H1 (cell line): ENCODE results near the gene TMEM196. TPM values are rescaled to one million over a fixed set of nuclear protein-coding genes. Genes with fewer than 3 reads are reported as not detected.

Experiments
- CTCF ChIA-PET: fragments of 300-600 bp; sonication (Branson Sonifier 250); formaldehyde crosslinking; loops from one replicate; lab custom pipeline; 2021; ENCODE audit not compliant: partially characterized antibody; lab: Charles Lee
- POLR2A ChIA-PET: fragments of 300-600 bp; sonication (Branson Sonifier 250); formaldehyde crosslinking; loops from one replicate; lab custom pipeline; 2021; ENCODE audit warnings: inconsistent platforms; ENCODE audit not compliant: partially characterized antibody; lab: Charles Lee
- DNase-seq, 2 experiments: peaks; one replicate each; pipeline versions ENCODE4 v3.0.0 to v3.0.0-alpha.2; 2010 to 2022; ENCODE audit warnings: low spot score in 2 of 2, low read depth in 1 of 2, mixed read lengths in 1 of 2
- FAIRE-seq: peaks from 2 replicates; lab custom pipeline; 2011; peaks lifted over from hg19 to GRCh38; lab: Jason Lieb, UNC
- H2AFZ ChIP-seq: 2 replicates; pipeline ENCODE4 v1.8.1; 2012; ENCODE audit warnings: low read length, inconsistent platforms
- H2AK5ac ChIP-seq: 2 replicates; pipeline ENCODE4 v1.6.1; 2013; ENCODE audit warnings: low read depth, low read length
- H2BK120ac ChIP-seq: replicated peaks from 2 replicates; pipeline ENCODE3; 2013; ENCODE audit warnings: low read depth, low read length, inconsistent platforms
- H2BK12ac ChIP-seq: 2 replicates; pipeline ENCODE4 v1.6.1; 2013; ENCODE audit warnings: low read depth, low read length
- H2BK15ac ChIP-seq: 2 replicates; pipeline ENCODE4 v1.6.1; 2013; ENCODE audit warnings: low read length
- H2BK20ac ChIP-seq: 2 replicates; pipeline ENCODE4 v1.6.1; 2013; ENCODE audit warnings: low read length
- H2BK5ac ChIP-seq: 2 replicates; pipeline ENCODE4 v1.6.1; 2013; ENCODE audit warnings: low read depth, low read length
- H3K14ac ChIP-seq: 2 replicates; pipeline ENCODE4 v1.6.1; 2013; ENCODE audit warnings: inconsistent platforms; ENCODE audit not compliant: insufficient read length
- H3K18ac ChIP-seq: 2 replicates; pipeline ENCODE4 v1.6.1; 2013; ENCODE audit warnings: low read length; ENCODE audit errors: extremely low read depth
- H3K23ac ChIP-seq: 2 replicates; pipeline ENCODE4 v1.6.1; 2013; ENCODE audit warnings: inconsistent platforms; ENCODE audit not compliant: insufficient read length
- H3K23me2 ChIP-seq: 2 replicates; pipeline ENCODE4 v1.6.1; 2013; ENCODE audit warnings: low read depth, low read length
- H3K27ac ChIP-seq: 2 replicates; pipeline ENCODE4 v1.6.1; 2011; ENCODE audit warnings: low read depth, low read length, inconsistent platforms
- H3K27me3 ChIP-seq, 4 experiments: replicated peaks in 1 of 4; 1 replicate in 1 of 4; 2 replicates in 3 of 4; pipeline versions ENCODE4 v1.6.1 to v1.8.1; 2011 to 2013; ENCODE audit warnings: low read length in 3 of 4, mild to moderate bottlenecking in 3 of 4, inconsistent platforms in 2 of 4, mixed read lengths in 2 of 4, moderate library complexity in 1 of 4; ENCODE audit not compliant: control insufficient read depth in 3 of 4, insufficient read depth in 3 of 4; ENCODE audit errors: extremely low read depth in 1 of 4
- H3K36me3 ChIP-seq, 4 experiments: 2 replicates each; pipeline versions ENCODE4 v1.6.1 to v1.8.1; 2011 to 2013; ENCODE audit warnings: mild to moderate bottlenecking in 4 of 4, low read length in 3 of 4, moderate library complexity in 2 of 4, control low read depth in 1 of 4, inconsistent platforms in 1 of 4; ENCODE audit not compliant: insufficient read depth in 4 of 4, control insufficient read depth in 2 of 4
- H3K4ac ChIP-seq: replicated peaks from 2 replicates; pipeline ENCODE3; 2013; ENCODE audit warnings: low read length, low read depth, mixed read lengths, inconsistent platforms; ENCODE audit not compliant: insufficient read length
- H3K4me1 ChIP-seq, 4 experiments: replicated peaks in 1 of 4; 1 replicate in 1 of 4; 2 replicates in 3 of 4; pipeline versions ENCODE4 v1.6.1 to v1.8.1; 2011 to 2013; ENCODE audit warnings: low read length in 3 of 4, inconsistent platforms in 2 of 4, mixed read lengths in 1 of 4; ENCODE audit not compliant: insufficient read depth in 4 of 4, control insufficient read depth in 3 of 4
- H3K4me2 ChIP-seq, 2 experiments: 2 replicates each; pipeline versions ENCODE4 v1.6.1 to v1.8.1; 2011 to 2013; ENCODE audit warnings: low read depth in 2 of 2, low read length in 2 of 2, control low read depth in 1 of 2, inconsistent platforms in 1 of 2, mild to moderate bottlenecking in 1 of 2; ENCODE audit not compliant: insufficient read depth in 1 of 2
- H3K4me3 ChIP-seq, 4 experiments: fragments of 200-600, 300-600 bp in 1 of 4; sonication (generic), shearing (Covaris generic), sonication (Bioruptor Twin) in 1 of 4; 2 replicates each; pipeline versions ENCODE4 v1.5.1 to v1.8.1; 2011 to 2016; ENCODE audit warnings: low read length in 4 of 4, low read depth in 3 of 4, control low read depth in 2 of 4, inconsistent platforms in 2 of 4, mild to moderate bottlenecking in 2 of 4, mixed read lengths in 1 of 4, moderate library complexity in 1 of 4; ENCODE audit not compliant: insufficient read depth in 2 of 4; ENCODE audit errors: extremely low read depth in 1 of 4
- H3K56ac ChIP-seq: replicated peaks from 2 replicates; pipeline ENCODE3; 2013; ENCODE audit warnings: low read depth, mild to moderate bottlenecking, mixed read lengths, low read length, inconsistent platforms; ENCODE audit not compliant: insufficient read length
- H3K79me1 ChIP-seq: 2 replicates; pipeline ENCODE4 v1.6.1; 2013; ENCODE audit warnings: low read depth, low read length, control low read depth
- H3K79me2 ChIP-seq, 2 experiments: 2 replicates each; pipeline versions ENCODE4 v1.6.1 to v1.8.1; 2012 to 2013; ENCODE audit warnings: low read length in 2 of 2, mild to moderate bottlenecking in 2 of 2, inconsistent platforms in 1 of 2; ENCODE audit not compliant: insufficient read depth in 2 of 2, control insufficient read depth in 1 of 2
- H3K9ac ChIP-seq, 4 experiments: replicated peaks in 1 of 4; 1 replicate in 1 of 4; 2 replicates in 3 of 4; pipeline versions ENCODE4 v1.6.1 to v1.8.1; 2011 to 2013; ENCODE audit warnings: low read depth in 3 of 4, low read length in 3 of 4, control low read depth in 2 of 4, mild to moderate bottlenecking in 2 of 4, moderate library complexity in 2 of 4, inconsistent platforms in 1 of 4; ENCODE audit errors: extremely low read depth in 1 of 4
- H3K9me3 ChIP-seq, 2 experiments: 2 replicates each; pipeline versions ENCODE4 v1.6.1 to v1.8.1; 2012 to 2013; ENCODE audit warnings: mild to moderate bottlenecking in 2 of 2, moderate library complexity in 2 of 2, control low read depth in 1 of 2, inconsistent platforms in 1 of 2, low read depth in 1 of 2, low read length in 1 of 2, mixed read lengths in 1 of 2; ENCODE audit not compliant: insufficient read depth in 2 of 2
- H4K20me1 ChIP-seq, 2 experiments: replicated peaks in 1 of 2; 2 replicates each; pipeline versions ENCODE3 to v1.8.1; 2011 to 2013; ENCODE audit warnings: inconsistent platforms in 2 of 2, low read length in 2 of 2, mild to moderate bottlenecking in 1 of 2; ENCODE audit not compliant: insufficient read depth in 2 of 2, control insufficient read depth in 1 of 2
- H4K5ac ChIP-seq: 2 replicates; pipeline ENCODE4 v1.6.1; 2013; ENCODE audit warnings: low read length, low read depth, mixed read lengths, inconsistent platforms; ENCODE audit not compliant: insufficient read length
- H4K8ac ChIP-seq: 2 replicates; pipeline ENCODE4 v1.8.0; 2013; ENCODE audit warnings: mild to moderate bottlenecking, moderate library complexity, low read length, inconsistent platforms; ENCODE audit not compliant: insufficient read depth; ENCODE audit errors: extremely low read depth
- H4K91ac ChIP-seq: replicated peaks from 2 replicates; pipeline ENCODE3; 2013; ENCODE audit warnings: low read length, mixed read lengths, inconsistent platforms; ENCODE audit not compliant: insufficient read length
- ASH2L ChIP-seq: fragments of 200-600, 300-600 bp; sonication (generic); IDR thresholded peaks from one replicate; pipeline ENCODE4 v1.7.1; 2017; ENCODE audit warnings: low read length
- ATF3 ChIP-seq: IDR thresholded peaks from 2 replicates; pipeline ENCODE4 v1.6.1; 2011; ENCODE audit warnings: low read depth, mild to moderate bottlenecking, low read length; ENCODE audit not compliant: insufficient read depth
- CEBPB ChIP-seq: IDR thresholded peaks from 2 replicates; pipeline ENCODE4 v1.6.1; 2012; ENCODE audit warnings: low read depth, low read length
- CHD1 ChIP-seq: IDR thresholded peaks from 2 replicates; pipeline ENCODE4 v1.6.1; 2012; ENCODE audit warnings: low read depth, low read length, improper control_type of control experiment
- CHD2 ChIP-seq: IDR thresholded peaks from 2 replicates; pipeline ENCODE4 v1.6.1; 2012; ENCODE audit warnings: low read length, improper control_type of control experiment
- CREB1 ChIP-seq: IDR thresholded peaks from 2 replicates; pipeline ENCODE4 v1.6.1; 2012; ENCODE audit warnings: inconsistent platforms
- HDAC2 ChIP-seq, 2 experiments: fragments of 300-600 bp in 1 of 2; sonication (generic) in 1 of 2; IDR thresholded peaks; 2 replicates each; pipeline ENCODE4 v1.6.1; 2011 to 2012; ENCODE audit warnings: low read depth in 2 of 2, low read length in 2 of 2, mild to moderate bottlenecking in 2 of 2, moderate library complexity in 2 of 2, borderline replicate concordance in 1 of 2, inconsistent platforms in 1 of 2
- KDM1A ChIP-seq: fragments of 200-600, 300-600 bp; sonication (generic); IDR thresholded peaks from 2 replicates; pipeline ENCODE4 v1.7.1; 2016; ENCODE audit warnings: mild to moderate bottlenecking, low read length, borderline replicate concordance
- KDM5A ChIP-seq: fragments of 200-600 bp; IDR thresholded peaks from 2 replicates; pipeline ENCODE4 v1.7.1; 2012; ENCODE audit warnings: mild to moderate bottlenecking, low read length, inconsistent platforms, mixed read lengths
- NRF1 ChIP-seq: IDR thresholded peaks from 2 replicates; pipeline ENCODE4 v1.6.1; 2011; ENCODE audit warnings: mild to moderate bottlenecking, low read depth, low read length, improper control_type of control experiment
- POLR2AphosphoS5 ChIP-seq: IDR thresholded peaks from 2 replicates; pipeline ENCODE4 v1.6.1; 2011; ENCODE audit warnings: low read depth, low read length
- POU5F1 ChIP-seq: IDR thresholded peaks from 2 replicates; pipeline ENCODE4 v1.6.1; 2011; ENCODE audit warnings: low read depth, mild to moderate bottlenecking, low read length, moderate library complexity
- SP4 ChIP-seq: IDR thresholded peaks from 2 replicates; pipeline ENCODE4 v1.6.1; 2012; ENCODE audit warnings: low read length, inconsistent platforms
- SRF ChIP-seq: IDR thresholded peaks from 2 replicates; pipeline ENCODE4 v1.6.1; 2011; ENCODE audit warnings: mild to moderate bottlenecking, low read depth, low read length, moderate library complexity
- TAF1 ChIP-seq: IDR thresholded peaks from 2 replicates; pipeline ENCODE4 v1.6.1; 2011; ENCODE audit warnings: mild to moderate bottlenecking, low read depth, low read length
- TAF7 ChIP-seq: optimal IDR thresholded peaks from 2 replicates; pipeline ENCODE3; 2011; ENCODE audit warnings: low read depth, mild to moderate bottlenecking, inconsistent platforms, low read length, moderate library complexity, borderline replicate concordance
- YY1 ChIP-seq: IDR thresholded peaks from 2 replicates; pipeline ENCODE4 v1.6.1; 2011; ENCODE audit warnings: low read depth, mild to moderate bottlenecking, low read length
- WGBS, 2 experiments: shearing (Covaris generic) in 1 of 2; methylation state at CpG; one replicate each; pipeline versions ENCODE4 v1.1.6 to v1.1.7; 2013 to 2015; ENCODE audit warnings: low lambda C conversion rate in 2 of 2, mixed read lengths in 2 of 2, inconsistent platforms in 1 of 2, low coverage in 1 of 2, missing lambda C conversion rate in 1 of 2; ENCODE audit not compliant: insufficient replicate concordance in 2 of 2, insufficient coverage in 1 of 2, insufficient read length in 1 of 2; ENCODE audit errors: extremely low coverage in 1 of 2, missing lambda C conversion rate in 1 of 2; 5-methylcytosine and 5-hydroxymethylcytosine counted together
- polyA plus RNA-seq, 7 experiments: library from polyadenylated mRNA; depleted of rRNA in 3 of 7; stranded (reverse) in 5 of 7; unstranded in 2 of 7; fragments of >200 nt in 5 of 7; fragments of 200-250 nt in 2 of 7; gene quantifications; 1 replicate in 5 of 7; 2 replicates in 1 of 7; 4 replicates in 1 of 7; pipeline versions ENCODE4 v1.2.1 to v1.2.3, GENCODE V29; 2011 to 2013; ENCODE audit warnings: missing spikeins in 2 of 7, mixed read lengths in 2 of 7
- total RNA-seq: library from RNA; stranded (reverse); fragmentation: NEBNext Ultra II Directional; extraction: Animal tissue kit (Norgen Biotek cat#: 25700); gene quantifications from 2 replicates; pipeline ENCODE4 v1.2.1, GENCODE V29; 2021

TMEM196 gene
- total and polyA plus RNA-seq, 2 of the 8 experiments (the other 6 are each of a cell fraction or from before 2014, with no cell fraction given): 0.06 to 0.07 TPM

GRCh38 chr7:19681596-19681995, 91.8 kb downstream of the TMEM196 start:
- H3K14ac ChIP-seq: no peak overlapping the region
- H4K8ac ChIP-seq: no peak overlapping the region
- no peaks in the 10 kb centered on the region for H3K27me3 ChIP-seq
- H4K5ac ChIP-seq: no peak overlapping the region
- H3K4ac ChIP-seq: no peak overlapping the region
- no peaks in the 10 kb centered on the region for H3K79me2 ChIP-seq
- H3K56ac ChIP-seq: no peak overlapping the region
- H4K20me1 ChIP-seq: no peaks in the 10 kb centered on the region
- CTCF ChIA-PET: no interaction called here
- TF ChIP-seq CEBPB: no peak
- TF ChIP-seq TAF7: no peak
- no peak for TF ChIP-seq CREB1
- no peak for TF ChIP-seq HDAC2 (IDR thresholded peaks at IDR 0.05; ENCODE audit: borderline replicate concordance in 1 of 2, low read depth in 2 of 2, low read length in 2 of 2)
- TF ChIP-seq CHD2: no peak
- TF ChIP-seq POU5F1: no peak
- no peak for TF ChIP-seq SRF
- no peak for TF ChIP-seq YY1
- TF ChIP-seq KDM5A: no peak
- no peak for TF ChIP-seq CHD1
- TF ChIP-seq ASH2L: no peak
- TF ChIP-seq ATF3: no peak
- TF ChIP-seq KDM1A: no peak
- no peak for TF ChIP-seq POLR2AphosphoS5
- TF ChIP-seq TAF1: no peak
- TF ChIP-seq NRF1: no peak
- TF ChIP-seq SP4: no peak
- no peak overlapping the region for H2AFZ ChIP-seq
- no peak overlapping the region for H2BK5ac ChIP-seq
- no peak overlapping the region for H3K27ac ChIP-seq
- DNase-seq (no peak), FAIRE-seq (no peak)
- H3K18ac ChIP-seq: no peak overlapping the region
- H3K4me2 ChIP-seq: no peak overlapping the region
- POLR2A ChIA-PET: no interaction called here
- no peak overlapping the region for H2BK15ac ChIP-seq
- no peak overlapping the region for H4K91ac ChIP-seq
- no peak overlapping the region for H3K9ac ChIP-seq
- no peak overlapping the region for H3K4me3 ChIP-seq
- H3K23ac ChIP-seq: no peak overlapping the region
- H3K36me3 ChIP-seq: no peaks in the 10 kb centered on the region
- no peaks in the 10 kb centered on the region for H3K9me3 ChIP-seq
- H2BK20ac ChIP-seq: no peak overlapping the region
- no peaks in the 10 kb centered on the region for H3K23me2 ChIP-seq
- H3K4me1 ChIP-seq: no peaks in the 10 kb centered on the region
- no peaks in the 10 kb centered on the region for H3K79me1 ChIP-seq
- H2BK120ac ChIP-seq: no peak overlapping the region
- H2AK5ac ChIP-seq: no peak overlapping the region
- H2BK12ac ChIP-seq: no peak overlapping the region
- WGBS, 2 experiments: 96% methylated on average over 5 of the region's 5 CpGs; no CpG with 5 or more reads in 1 of the 2 experiments
